GM18870 (cell line): ENCODE results near the gene SMAP2.

Source experiments
- ATAC-seq: cut with Tn5 transposase; IDR thresholded peaks from one replicate; pipeline ENCODE4 v1.9.1; 2021; ENCODE audit warnings: moderate library complexity; ENCODE audit not compliant: unreplicated experiment

SMAP2 gene

DNA sequence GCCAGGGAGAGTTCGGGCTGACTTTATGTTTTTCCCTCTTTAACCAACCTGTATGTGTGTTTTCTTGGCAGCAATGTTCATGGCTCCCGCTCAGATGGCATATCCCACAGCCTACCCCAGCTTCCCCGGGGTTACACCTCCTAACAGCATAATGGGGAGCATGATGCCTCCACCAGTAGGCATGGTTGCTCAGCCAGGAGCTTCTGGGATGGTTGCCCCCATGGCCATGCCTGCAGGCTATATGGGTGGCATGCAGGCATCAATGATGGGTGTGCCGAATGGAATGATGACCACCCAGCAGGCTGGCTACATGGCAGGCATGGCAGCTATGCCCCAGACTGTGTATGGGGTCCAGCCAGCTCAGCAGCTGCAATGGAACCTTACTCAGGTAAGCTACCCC, 43.2 kb downstream of the SMAP2 start:
- ATAC-seq: no peak

DNA sequence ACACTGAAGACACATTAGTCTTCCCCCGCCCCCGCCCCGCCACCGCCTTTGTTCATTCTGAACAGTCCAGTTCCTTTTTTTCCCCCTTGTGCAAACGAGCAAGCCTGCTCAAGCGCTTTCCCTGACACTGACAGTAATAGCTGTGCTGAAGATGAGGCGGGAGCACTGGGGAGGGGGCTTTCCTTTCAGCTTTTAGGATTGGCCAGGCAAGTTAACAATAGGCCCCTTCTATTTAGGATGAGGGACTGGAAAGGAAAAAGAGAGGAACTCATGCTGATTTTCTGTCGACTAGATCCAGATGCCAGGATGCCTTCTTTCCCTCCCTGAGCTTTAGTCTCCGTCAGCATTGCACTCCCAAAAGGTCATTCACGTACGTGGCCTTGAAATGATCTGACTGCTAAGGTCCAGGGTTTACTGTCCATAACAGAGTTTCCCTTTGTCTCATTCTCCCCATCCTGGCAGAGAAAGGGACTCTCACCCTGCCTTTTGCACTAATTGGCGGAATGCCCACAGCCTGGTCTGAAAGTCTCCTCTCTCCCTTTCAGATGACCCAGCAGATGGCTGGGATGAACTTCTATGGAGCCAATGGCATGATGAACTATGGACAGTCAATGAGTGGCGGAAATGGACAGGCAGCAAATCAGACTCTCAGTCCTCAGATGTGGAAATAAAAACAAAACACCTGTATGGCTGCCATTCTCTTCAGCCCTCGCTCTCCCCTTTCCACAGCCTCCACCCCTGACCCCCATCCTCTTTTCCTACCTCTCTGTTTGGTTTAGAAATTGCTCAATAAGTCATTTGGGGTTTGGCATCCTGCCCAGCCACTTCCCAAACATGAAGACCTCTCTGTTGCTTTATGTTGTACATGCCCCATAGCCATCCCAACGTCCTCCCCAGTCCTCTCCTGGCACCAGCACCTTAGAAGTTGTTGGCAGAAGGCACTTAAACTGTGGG, 48.2 kb downstream of the SMAP2 start:
- no peak for ATAC-seq

DNA sequence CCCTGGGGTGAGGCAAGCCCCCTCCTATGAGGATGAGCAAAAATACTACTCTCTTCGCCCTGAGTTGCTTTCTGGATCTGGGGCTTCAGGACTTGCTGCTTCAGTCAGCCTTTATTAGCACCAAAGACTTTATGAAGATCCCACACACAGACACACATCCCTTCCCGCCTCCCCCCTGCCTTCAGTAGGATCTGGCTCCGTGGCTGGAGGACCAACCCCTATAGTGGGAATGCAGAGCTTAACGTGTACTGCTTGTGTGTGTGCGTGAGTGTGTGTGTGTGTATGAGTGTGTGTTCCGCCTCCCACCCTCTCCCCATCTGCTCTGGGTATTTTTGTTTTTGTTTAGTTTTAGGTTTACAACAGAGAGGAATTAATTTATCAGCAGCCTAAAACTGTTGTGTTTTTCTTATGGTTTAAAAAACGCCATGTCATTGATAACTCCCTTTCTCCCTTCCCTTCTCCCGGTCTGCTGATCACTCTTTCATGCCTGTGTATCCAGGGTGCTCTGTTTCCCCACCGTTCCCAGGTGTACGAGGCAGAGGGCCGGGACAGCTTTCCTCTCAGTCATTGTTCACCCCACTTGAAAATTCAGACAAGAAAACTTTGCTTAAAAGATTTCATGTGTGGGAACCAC, 49.2 kb downstream of the SMAP2 start:
- ATAC-seq: no peak

DNA sequence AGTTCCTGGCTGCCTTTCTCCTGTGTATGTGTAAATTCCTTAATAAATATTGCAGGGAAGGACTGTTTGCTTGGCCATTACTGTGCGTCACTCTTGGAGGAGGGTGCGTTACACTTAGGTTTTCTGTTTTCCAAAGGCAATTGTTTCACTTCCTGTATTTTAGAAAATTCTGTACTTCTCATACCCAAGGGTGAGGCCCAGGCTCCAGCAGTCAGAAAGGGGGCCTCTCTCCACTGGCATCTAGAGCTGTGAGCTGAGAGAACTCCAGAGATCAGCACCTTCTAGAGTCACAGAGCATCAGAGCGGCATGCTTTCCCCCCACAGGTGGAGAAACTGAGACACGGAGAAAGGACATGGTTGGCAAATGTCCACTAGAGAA, 49.7 kb downstream of the SMAP2 start:
- ATAC-seq: no peak

- no peak for ATAC-seq
Observed at GRCh38 chr1:40423951-40424618, 50.6 kb downstream of the SMAP2 start.

DNA sequence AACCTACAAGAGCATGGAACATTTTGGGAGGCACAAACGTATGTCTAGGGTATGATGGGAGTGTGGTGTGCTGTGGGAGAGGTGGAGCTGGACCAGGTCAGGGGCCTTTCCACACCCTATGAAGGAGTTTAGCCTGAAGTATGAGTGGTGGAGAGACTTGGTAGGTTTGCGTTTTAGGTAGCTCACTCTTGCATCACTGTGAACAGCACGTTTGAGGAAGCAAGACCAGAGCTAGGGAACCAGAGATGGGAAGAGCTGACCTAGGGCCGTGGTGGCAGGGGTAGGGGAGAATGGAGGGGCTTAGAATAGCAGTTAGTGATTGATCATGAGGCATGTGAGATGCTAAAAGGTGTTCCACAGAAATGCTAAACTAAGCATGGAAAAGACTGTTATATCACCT, 51.7 kb downstream of the SMAP2 start:
- no peak for ATAC-seq

GRCh38 chr1:40431385-40431784, 57.9 kb downstream of the SMAP2 start:
- no peak for ATAC-seq

- no peak for ATAC-seq
Observed at GRCh38 chr1:40432644-40433390, 59.3 kb downstream of the SMAP2 start.

GRCh38 chr1:40435471-40435870, 61.9 kb downstream of the SMAP2 start:
- ATAC-seq: no peak

DNA sequence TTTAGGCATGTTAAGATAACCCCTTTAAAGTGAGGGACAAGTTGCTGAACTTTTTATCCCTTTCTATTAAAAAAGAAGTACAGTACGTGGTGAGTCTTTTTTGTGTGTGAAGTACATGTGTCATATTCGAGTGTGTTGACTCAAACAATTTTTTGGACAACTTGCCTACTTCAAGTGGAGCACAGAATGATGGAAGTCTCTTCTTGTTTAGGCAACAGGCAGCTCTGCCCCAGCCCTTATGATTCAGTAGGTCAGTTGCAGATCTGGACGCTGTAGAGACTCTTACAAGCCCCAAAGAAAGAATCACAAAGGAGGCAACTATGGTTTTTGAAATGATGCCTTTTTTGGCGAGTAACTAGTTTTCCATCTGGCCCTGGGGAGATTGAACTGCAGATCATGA, 62.3 kb downstream of the SMAP2 start:
- no peak for ATAC-seq

- no peak for ATAC-seq
Observed at GRCh38 chr1:40438391-40439015, 65.0 kb downstream of the SMAP2 start.

DNA sequence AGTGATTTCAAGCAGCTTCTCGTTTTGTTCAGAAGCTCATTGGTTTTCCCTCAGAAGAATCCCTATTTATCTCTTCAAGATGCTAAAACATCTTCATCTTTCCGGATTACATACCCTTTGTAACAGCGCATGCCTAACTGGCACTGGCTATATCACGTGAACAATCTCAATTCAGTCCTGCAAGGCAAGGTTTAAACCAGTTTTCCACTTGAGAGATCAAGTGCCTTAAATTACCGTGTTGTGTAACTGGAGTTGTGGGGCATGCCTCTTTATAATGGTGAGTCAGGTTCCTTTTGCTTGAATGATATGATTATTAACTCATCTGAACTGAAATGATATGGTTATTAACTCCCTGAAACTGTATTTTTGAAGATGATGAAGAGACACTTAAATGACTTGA, 65.7 kb downstream of the SMAP2 start:
- ATAC-seq: no peak

- no peak for ATAC-seq
Observed at GRCh38 chr1:40449684-40450494, 76.4 kb downstream of the SMAP2 start, which contains the start of gene ZFP69B. Gene ZFP69B, plus strand, starts transcription at chr1:40450476. Its CDS starts 486 bp downstream, at chr1:40450962.

- ATAC-seq: no peak
Observed at GRCh38 chr1:40450495-40451237, 77.1 kb downstream of the SMAP2 start.

GRCh38 chr1:40451238-40451585, 77.7 kb downstream of the SMAP2 start:
- ATAC-seq: no peak

DNA sequence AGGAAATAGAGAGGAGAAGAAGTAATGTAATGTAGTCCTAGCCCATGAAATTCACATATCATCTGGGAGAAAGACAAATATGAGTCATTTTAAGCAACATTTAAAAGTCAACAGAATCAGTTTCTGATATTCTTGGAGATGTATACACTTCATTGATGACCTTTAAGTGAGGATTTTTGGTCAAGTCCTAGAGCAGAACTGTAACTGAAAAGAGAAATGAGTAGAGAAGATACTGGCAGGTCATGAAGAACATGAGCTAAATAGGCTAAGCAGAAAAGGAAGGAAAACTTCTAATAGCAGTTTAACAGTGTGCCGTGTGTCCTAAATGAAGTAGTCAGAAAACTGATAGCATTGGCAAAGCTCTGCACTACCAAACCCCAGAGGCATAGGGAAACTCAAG, 81.3 kb downstream of the SMAP2 start:
- no peak for ATAC-seq

GRCh38 chr1:40462956-40463590, 89.5 kb downstream of the SMAP2 start:
- ATAC-seq: no peak

- ATAC-seq: no peak
Observed at GRCh38 chr1:40469327-40469726, 95.8 kb downstream of the SMAP2 start.
